HepG2 (cell line): ENCODE data around the gene RNASE13. TPM values are rescaled to one million over a fixed set of nuclear protein-coding genes. Genes with fewer than 3 reads are reported as not detected.

Source experiments
- ARNT ChIP-seq: fragments of 450-650 bp; IDR thresholded peaks from 2 replicates; pipeline ENCODE4 v1.6.1; 2017
- CBFB ChIP-seq: sonication (generic); formaldehyde crosslinking; IDR thresholded peaks from 2 replicates; pipeline ENCODE4 v1.4.0; 2020; ENCODE audit warnings: missing genetic modification reagents
- CREB1 ChIP-seq, 2 experiments: fragments of 450-650 bp in 1 of 2; IDR thresholded peaks; 2 replicates each; pipeline ENCODE4 v1.6.1; 2016 to 2017; ENCODE audit warnings: control low read depth in 1 of 2, mild to moderate bottlenecking in 1 of 2, missing compliant biosample characterization in 1 of 2, missing genetic modification characterization in 1 of 2
- DNMT3B ChIP-seq: conservative IDR thresholded peaks from 2 replicates; pipeline ENCODE4 v1.6.1; 2016; ENCODE audit warnings: missing biosample characterization, control low read depth
- GATAD1 ChIP-seq: IDR thresholded peaks from 2 replicates; pipeline ENCODE4 v1.6.1; 2016; ENCODE audit warnings: missing genetic modification reagents, missing compliant biosample characterization
- GMEB1 ChIP-seq: sonication (generic); formaldehyde crosslinking; IDR thresholded peaks from 2 replicates; pipeline ENCODE4 v1.5.1; 2020; ENCODE audit warnings: missing genetic modification reagents, mild to moderate bottlenecking, borderline replicate concordance
- HES4 ChIP-seq: sonication (generic); formaldehyde crosslinking; IDR thresholded peaks from 2 replicates; pipeline ENCODE4 v1.9.0; 2021; ENCODE audit warnings: mild to moderate bottlenecking, missing genetic modification reagents, borderline replicate concordance
- HIVEP1 ChIP-seq: sonication (generic); formaldehyde crosslinking; IDR thresholded peaks from 2 replicates; pipeline ENCODE4 v1.4.0; 2020; ENCODE audit warnings: mild to moderate bottlenecking, missing genetic modification reagents
- JUNB ChIP-seq: sonication (generic); formaldehyde crosslinking; IDR thresholded peaks from 2 replicates; pipeline ENCODE4 v1.8.0; 2022; ENCODE audit warnings: missing genetic modification reagents, mild to moderate bottlenecking, borderline replicate concordance
- MAF1 ChIP-seq: sonication (generic); formaldehyde crosslinking; IDR thresholded peaks from 2 replicates; pipeline ENCODE4 v1.5.0; 2020; ENCODE audit warnings: missing genetic modification reagents, borderline replicate concordance
- SOX5 ChIP-seq: IDR thresholded peaks from 2 replicates; pipeline ENCODE4 v1.6.1; 2016; ENCODE audit warnings: borderline replicate concordance
- TFE3 ChIP-seq: IDR thresholded peaks from 2 replicates; pipeline ENCODE4 v1.6.1; 2016
- ZFP36L2 ChIP-seq: sonication (generic); formaldehyde crosslinking; IDR thresholded peaks from 2 replicates; pipeline ENCODE4 v1.4.0; 2020; ENCODE audit warnings: missing genetic modification reagents
- ZNF292 ChIP-seq: sonication (generic); formaldehyde crosslinking; IDR thresholded peaks from 2 replicates; pipeline ENCODE4 v1.8.1; 2022; ENCODE audit warnings: mild to moderate bottlenecking, low read depth, missing genetic modification reagents, borderline replicate concordance
- ZNF337 ChIP-seq: sonication (generic); formaldehyde crosslinking; IDR thresholded peaks from 2 replicates; pipeline ENCODE4 v1.5.1; 2020; ENCODE audit warnings: missing genetic modification reagents, low read depth, mild to moderate bottlenecking, borderline replicate concordance
- ZNF775 ChIP-seq: sonication (generic); formaldehyde crosslinking; IDR thresholded peaks from 2 replicates; pipeline ENCODE4 v1.4.0; 2020; ENCODE audit warnings: missing genetic modification reagents, mild to moderate bottlenecking, moderate library complexity, borderline replicate concordance
- ZNF891 ChIP-seq: sonication (generic); formaldehyde crosslinking; IDR thresholded peaks from 2 replicates; pipeline ENCODE4 v1.5.0; 2020; ENCODE audit warnings: mild to moderate bottlenecking, missing genetic modification reagents
- polyA plus RNA-seq, 8 experiments: library from polyadenylated mRNA; depleted of rRNA in 3 of 8; stranded (reverse) in 7 of 8; unstranded in 1 of 8; fragments of >200 nt; fragmentation: Illumina TruSeq in 4 of 8; extraction: Trizol in 4 of 8; gene quantifications; 2 replicates each; pipeline versions ENCODE4 v1.2.1 to v1.2.3, GENCODE V29; 2011 to 2016; ENCODE audit warnings: low read depth in 4 of 8, missing spikeins in 1 of 8, mixed read lengths in 1 of 8; ENCODE audit not compliant: insufficient read depth in 1 of 8
- total RNA-seq, 5 experiments: library from RNA; depleted of rRNA; stranded (reverse); fragments of >200 nt; fragmentation: Illumina TruSeq; extraction: Trizol; gene quantifications; 2 replicates each; pipeline ENCODE4 v1.2.3, GENCODE V29; 2016; ENCODE audit warnings: low read depth in 1 of 5
- TF ChIP-seq, protein P1 (sequence below): sonication (generic); formaldehyde crosslinking; IDR thresholded peaks from 2 replicates; pipeline ENCODE4 v1.8.1; 2023; ENCODE audit warnings: missing genetic modification reagents, mild to moderate bottlenecking, borderline replicate concordance
- TF ChIP-seq, protein P2 (sequence below): sonication (generic); formaldehyde crosslinking; IDR thresholded peaks from 2 replicates; pipeline ENCODE4 v1.4.0; 2020; ENCODE audit warnings: missing genetic modification reagents
- TF ChIP-seq, protein P3 (sequence below): sonication (generic); formaldehyde crosslinking; IDR thresholded peaks from 2 replicates; pipeline ENCODE4 v1.8.1; 2023; ENCODE audit warnings: mild to moderate bottlenecking, moderate library complexity, missing genetic modification reagents
- TF ChIP-seq, protein P4 (sequence below): IDR thresholded peaks from 2 replicates; pipeline ENCODE4 v1.6.1; 2016; ENCODE audit warnings: missing genetic modification reagents, missing compliant biosample characterization

RNASE13 gene
- total and polyA plus RNA-seq, 2 of the 13 experiments (the other 11 are each of a cell fraction or from before 2014, with no cell fraction given): 1.0 TPM; not detected in 1

GRCh38 chr14:20989787-20990600 is 44.6 kb downstream of the RNASE13 start, which contains the start of gene METTL17 (continued):
- peak; percentile 14; the same call in 1 of the 2 replicates for TF ChIP-seq TFE3 (CRISPR knock-in tag)
- TF ChIP-seq HIVEP1: 0 out of 2 replicates have a peak, but pooled peaks have one; percentile 47
- TF ChIP-seq ZNF775: 0 out of 2 replicates have a peak, but pooled peaks have one; percentile 57
- TF ChIP-seq JUNB: no peak
- TF ChIP-seq, protein P1, sequence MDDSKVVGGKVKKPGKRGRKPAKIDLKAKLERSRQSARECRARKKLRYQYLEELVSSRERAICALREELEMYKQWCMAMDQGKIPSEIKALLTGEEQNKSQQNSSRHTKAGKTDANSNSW (CRISPR knock-in tag): peak; percentile 73; the same call in 1 of the 2 replicates
- TF ChIP-seq CBFB (CRISPR knock-in tag): peak; percentile 61; the same call in 1 of the 2 replicates
- TF ChIP-seq CREB1 (IDR thresholded peaks at IDR 0.05): peak; percentile 61
- TF ChIP-seq CREB1 (CRISPR knock-in tag; IDR thresholded peaks at IDR 0.05): peak; percentile 87
- peak; percentile 70; the same call in 1 of the 2 replicates for TF ChIP-seq MAF1 (CRISPR knock-in tag)
- 0 out of 2 replicates have a peak, but pooled peaks have one; percentile 37 for TF ChIP-seq DNMT3B (CRISPR knock-in tag)
- 0 out of 2 replicates have a peak, but pooled peaks have one; percentile 21 for TF ChIP-seq SOX5
- no peak for TF ChIP-seq ZFP36L2 (CRISPR knock-in tag)
- 0 out of 2 replicates have a peak, but pooled peaks have one; percentile 27 for TF ChIP-seq ZNF337
- TF ChIP-seq HES4: peak; percentile 43; the same call in 1 of the 2 replicates
- peak; percentile 96 for TF ChIP-seq GATAD1
- 0 out of 2 replicates have a peak, but pooled peaks have one; percentile 37 for TF ChIP-seq ZNF292 (CRISPR knock-in tag)
- TF ChIP-seq GMEB1 (CRISPR knock-in tag): peak; percentile 70; the same call in 1 of the 2 replicates
- TF ChIP-seq ZNF891 (CRISPR knock-in tag): peak; percentile 91; the same call in 1 of the 2 replicates
- TF ChIP-seq, protein P2, sequence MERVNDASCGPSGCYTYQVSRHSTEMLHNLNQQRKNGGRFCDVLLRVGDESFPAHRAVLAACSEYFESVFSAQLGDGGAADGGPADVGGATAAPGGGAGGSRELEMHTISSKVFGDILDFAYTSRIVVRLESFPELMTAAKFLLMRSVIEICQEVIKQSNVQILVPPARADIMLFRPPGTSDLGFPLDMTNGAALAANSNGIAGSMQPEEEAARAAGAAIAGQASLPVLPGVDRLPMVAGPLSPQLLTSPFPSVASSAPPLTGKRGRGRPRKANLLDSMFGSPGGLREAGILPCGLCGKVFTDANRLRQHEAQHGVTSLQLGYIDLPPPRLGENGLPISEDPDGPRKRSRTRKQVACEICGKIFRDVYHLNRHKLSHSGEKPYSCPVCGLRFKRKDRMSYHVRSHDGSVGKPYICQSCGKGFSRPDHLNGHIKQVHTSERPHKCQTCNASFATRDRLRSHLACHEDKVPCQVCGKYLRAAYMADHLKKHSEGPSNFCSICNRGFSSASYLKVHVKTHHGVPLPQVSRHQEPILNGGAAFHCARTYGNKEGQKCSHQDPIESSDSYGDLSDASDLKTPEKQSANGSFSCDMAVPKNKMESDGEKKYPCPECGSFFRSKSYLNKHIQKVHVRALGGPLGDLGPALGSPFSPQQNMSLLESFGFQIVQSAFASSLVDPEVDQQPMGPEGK (CRISPR knock-in tag): peak; percentile 70
- TF ChIP-seq ARNT: no peak
- TF ChIP-seq, protein P3, sequence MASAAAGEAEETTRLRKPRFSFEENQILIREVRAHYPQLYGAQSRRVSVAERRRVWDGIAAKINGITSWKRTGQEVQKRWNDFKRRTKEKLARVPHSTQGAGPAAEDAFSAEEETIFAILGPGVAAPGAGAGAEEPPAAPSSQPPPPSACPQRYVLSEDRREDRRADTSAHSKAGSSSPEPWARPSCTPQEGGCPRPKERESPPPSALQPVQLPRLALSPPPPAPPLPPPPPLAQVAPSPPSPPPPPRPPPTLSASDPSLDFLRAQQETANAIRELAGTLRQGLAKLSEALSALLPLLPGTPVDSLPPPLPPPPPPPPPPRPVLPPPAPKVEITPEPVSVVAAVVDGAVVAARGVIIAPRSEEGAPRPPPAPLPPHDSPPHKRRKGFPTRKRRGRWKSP (CRISPR knock-in tag): no peak; the same call in 1 of the 2 replicates
- TF ChIP-seq, protein P4, sequence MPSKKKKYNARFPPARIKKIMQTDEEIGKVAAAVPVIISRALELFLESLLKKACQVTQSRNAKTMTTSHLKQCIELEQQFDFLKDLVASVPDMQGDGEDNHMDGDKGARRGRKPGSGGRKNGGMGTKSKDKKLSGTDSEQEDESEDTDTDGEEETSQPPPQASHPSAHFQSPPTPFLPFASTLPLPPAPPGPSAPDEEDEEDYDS (CRISPR knock-in tag): peak; percentile 74
